ENCODE results near the gene ZNF23. TPM values are rescaled to one million over a fixed set of nuclear protein-coding genes. Genes with fewer than 3 reads are reported as not detected.

Gene ZNF23
- total and polyA plus RNA-seq, 10 of the 15 experiments (the other 5 are each of a cell fraction or from before 2014, with no cell fraction given) = 3.6 to 11.5 (median 8.7) TPM

DNA sequence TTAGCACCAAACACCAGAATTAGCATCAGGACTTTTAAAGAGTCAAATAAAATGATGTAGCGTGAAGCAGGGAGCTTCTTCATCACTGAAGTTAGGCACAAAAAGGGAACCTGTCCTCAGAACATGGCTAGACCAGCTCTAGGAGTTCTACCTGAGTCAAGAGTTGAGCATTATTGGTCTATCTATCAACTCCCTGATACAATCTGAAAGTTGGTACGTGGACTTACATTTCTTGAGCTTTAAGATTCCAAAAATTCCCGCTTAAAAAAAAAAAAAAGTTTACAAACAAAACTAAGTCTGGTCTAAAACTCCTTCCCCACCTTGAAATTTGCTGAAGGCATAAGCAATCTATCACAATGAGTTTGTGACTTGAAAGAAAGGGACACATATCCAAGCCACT lies 32.5 kb downstream of the ZNF23 start:
- Histone ChIP-seq H3K27me3 (replicated peaks in 1 of 2; ENCODE audit: control insufficient read depth in 2 of 2, insufficient read depth in 2 of 2, low read length in 1 of 2) (no peaks in the 10 kb centered on the region; a peak in 1 of 4 replicates), H3K9ac (ENCODE audit: control insufficient read depth, insufficient read depth, low read length) (no peak overlapping the region), H3K4me1 (ENCODE audit: control insufficient read depth, insufficient read depth, low read length) (no peaks in the 10 kb centered on the region), H3K9me3 (replicated peaks; ENCODE audit: control insufficient read depth, insufficient read depth, low read length) (no peaks in the 10 kb centered on the region), H3K27ac (ENCODE audit: control insufficient read depth, insufficient read depth) (no peak overlapping the region), H3K4me2 (ENCODE audit: control insufficient read depth, insufficient read depth) (no peak overlapping the region), H3K4me3 (no peak overlapping the region), H3K79me2 (ENCODE audit: control insufficient read depth, insufficient read depth, low read length) (no peaks in the 10 kb centered on the region), H2AFZ (ENCODE audit: control insufficient read depth, low read depth, low read length) (no peak overlapping the region), H4K20me1 (ENCODE audit: control insufficient read depth, insufficient read depth) (peaks cover 3% of the 10 kb centered on the region; the same call in 1 of the 2 replicates), H3K36me3 (ENCODE audit: control insufficient read depth in 2 of 2, insufficient read depth in 2 of 2, low read length in 1 of 2) (no peaks in the 10 kb centered on the region)
- POLR2A ChIA-PET = no interaction called here
- RAD21 ChIA-PET (ENCODE audit: unreplicated experiment) = interaction anchor here (1.3 kb wide), 1 partner anchor 181 kb away, joined by 5 read pairs; no protein-coding TSS in a partner anchor
- no TSS peak for BruUV-seq (replicated peaks)
- CTCF ChIA-PET = interaction anchor here (0.6 to 1.7 kb wide), 6 partner anchors 10 to 1579 kb away, joined by 3 to 5 read pairs (median 3); no protein-coding TSS in a partner anchor
- ATAC-seq (no peak), DNase-seq (ENCODE audit: low read depth, low spot score) (no peak), FAIRE-seq (no peak)
- in situ Hi-C loops (cut with MboI) (no loop called here), intact Hi-C loops (cut with micrococcal nuclease; ENCODE audit: unreplicated experiment) (no loop called here)
- no peak for TF ChIP-seq RELA (IDR thresholded peaks at IDR 0.05; ENCODE audit: borderline replicate concordance, partially characterized antibody)
- no peak for TF ChIP-seq SMC3 (IDR thresholded peaks at IDR 0.05; ENCODE audit: borderline replicate concordance, low read length)
- no peak for TF ChIP-seq SPI1 (IDR thresholded peaks at IDR 0.05; ENCODE audit: borderline replicate concordance, insufficient read depth, low read depth, low read length)
- TF ChIP-seq DPF2 (IDR thresholded peaks at IDR 0.05) = no peak
- no peak for TF ChIP-seq CHD4 (IDR thresholded peaks at IDR 0.05)
- TF ChIP-seq NFYB (IDR thresholded peaks at IDR 0.05; ENCODE audit: insufficient read depth, low read depth, low read length) = no peak
- 7% methylated on average over 3 of the region's 3 CpGs for WGBS (ENCODE audit: insufficient coverage, insufficient replicate concordance, low lambda C conversion rate, missing lambda C conversion rate)
- SMC1A ChIA-PET (ENCODE audit: uncharacterized antibody, unreplicated experiment) = interaction anchor here (1.6 to 2.0 kb wide), 2 partner anchors 17 to 72 kb away, joined by 5 to 8 read pairs; no protein-coding TSS in a partner anchor

DNA sequence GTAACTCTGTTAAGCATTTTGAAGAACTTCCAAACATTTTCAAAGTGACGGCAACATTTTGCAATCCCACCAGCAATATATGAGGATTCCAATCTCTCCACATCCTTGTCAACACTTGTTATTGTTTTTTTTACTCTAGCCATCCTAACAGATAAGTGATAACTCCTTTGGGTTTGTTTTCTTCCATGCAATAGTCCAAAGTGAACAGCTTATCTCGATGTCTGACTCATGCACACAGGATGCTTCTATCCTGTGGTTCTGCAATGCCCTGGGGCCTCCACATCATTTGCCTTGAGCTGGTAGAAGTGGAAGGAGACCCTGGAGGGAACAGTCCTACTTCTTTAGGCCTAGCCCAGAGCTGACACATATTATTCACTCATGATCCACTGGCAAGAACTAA lies 33.2 kb downstream of the ZNF23 start:
- FAIRE-seq (no peak), ATAC-seq (no peak), DNase-seq (ENCODE audit: low read depth, low spot score) (no peak)
- WGBS (ENCODE audit: insufficient coverage, insufficient replicate concordance, low lambda C conversion rate, missing lambda C conversion rate) = 50% methylated on average over 2 of the region's 2 CpGs
- Histone ChIP-seq H3K4me3 (no peak overlapping the region), H3K79me2 (ENCODE audit: control insufficient read depth, insufficient read depth, low read length) (no peaks in the 10 kb centered on the region), H3K4me1 (ENCODE audit: control insufficient read depth, insufficient read depth, low read length) (no peaks in the 10 kb centered on the region), H3K9me3 (replicated peaks; ENCODE audit: control insufficient read depth, insufficient read depth, low read length) (no peaks in the 10 kb centered on the region), H3K27ac (ENCODE audit: control insufficient read depth, insufficient read depth) (no peak overlapping the region), H4K20me1 (ENCODE audit: control insufficient read depth, insufficient read depth) (peaks cover 3% of the 10 kb centered on the region; the same call in 1 of the 2 replicates), H3K4me2 (ENCODE audit: control insufficient read depth, insufficient read depth) (no peak overlapping the region), H3K27me3 (replicated peaks in 1 of 2; ENCODE audit: control insufficient read depth in 2 of 2, insufficient read depth in 2 of 2, low read length in 1 of 2) (no peaks in the 10 kb centered on the region; a peak in 1 of 4 replicates), H3K9ac (ENCODE audit: control insufficient read depth, insufficient read depth, low read length) (no peak overlapping the region), H2AFZ (ENCODE audit: control insufficient read depth, low read depth, low read length) (no peak overlapping the region), H3K36me3 (ENCODE audit: control insufficient read depth in 2 of 2, insufficient read depth in 2 of 2, low read length in 1 of 2) (no peaks in the 10 kb centered on the region)
- ChIA-PET CTCF (interaction anchor here (0.8 to 1.7 kb wide), 3 partner anchors 11 to 61 kb away, joined by 3 to 5 read pairs (median 3); no protein-coding TSS in a partner anchor), RAD21 (ENCODE audit: unreplicated experiment) (interaction anchor here (1.3 kb wide), 1 partner anchor 182 kb away, joined by 5 read pairs; no protein-coding TSS in a partner anchor), POLR2A (no interaction called here), SMC1A (ENCODE audit: uncharacterized antibody, unreplicated experiment) (interaction anchor here (0.7 to 2.0 kb wide), 4 partner anchors 13 to 72 kb away, joined by 3 to 8 read pairs (median 4); no protein-coding TSS in a partner anchor)
- in situ Hi-C loops (cut with MboI) (no loop called here), intact Hi-C loops (cut with micrococcal nuclease; ENCODE audit: unreplicated experiment) (no loop called here)
- no TSS peak for BruUV-seq (replicated peaks)
- TF ChIP-seq HDGF (IDR thresholded peaks at IDR 0.05) (no peak), FOXK2 (IDR thresholded peaks at IDR 0.05) (no peak), BRCA1 (IDR thresholded peaks at IDR 0.05; ENCODE audit: low read depth, low read length) (no peak), PML (IDR thresholded peaks at IDR 0.05; ENCODE audit: low read length) (no peak), GABPA (IDR thresholded peaks at IDR 0.05; ENCODE audit: low read depth) (no peak)
- TF ChIP-seq, protein P1, sequence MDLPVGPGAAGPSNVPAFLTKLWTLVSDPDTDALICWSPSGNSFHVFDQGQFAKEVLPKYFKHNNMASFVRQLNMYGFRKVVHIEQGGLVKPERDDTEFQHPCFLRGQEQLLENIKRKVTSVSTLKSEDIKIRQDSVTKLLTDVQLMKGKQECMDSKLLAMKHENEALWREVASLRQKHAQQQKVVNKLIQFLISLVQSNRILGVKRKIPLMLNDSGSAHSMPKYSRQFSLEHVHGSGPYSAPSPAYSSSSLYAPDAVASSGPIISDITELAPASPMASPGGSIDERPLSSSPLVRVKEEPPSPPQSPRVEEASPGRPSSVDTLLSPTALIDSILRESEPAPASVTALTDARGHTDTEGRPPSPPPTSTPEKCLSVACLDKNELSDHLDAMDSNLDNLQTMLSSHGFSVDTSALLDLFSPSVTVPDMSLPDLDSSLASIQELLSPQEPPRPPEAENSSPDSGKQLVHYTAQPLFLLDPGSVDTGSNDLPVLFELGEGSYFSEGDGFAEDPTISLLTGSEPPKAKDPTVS (IDR thresholded peaks at IDR 0.05; ENCODE audit: low read depth, low read length) = no peak

Measured in GM12878 (cell line).